GM12892 (cell line): ENCODE results near the gene MZT2B.
"Not testable (repeated sequence)": the region's sequence is repeated elsewhere in the genome, so short reads cannot be mapped to it uniquely, and the experiment has no call there.

Experiments
- POLR2A ChIP-seq: IDR thresholded peaks from 2 replicates; pipeline ENCODE4 v1.6.1; 2011; ENCODE audit warnings: low read depth, low read length, control low read depth
- POLR2AphosphoS5 ChIP-seq: IDR thresholded peaks from 2 replicates; pipeline ENCODE4 v1.6.1; 2011; ENCODE audit warnings: low read depth, low read length, control low read depth
- TAF1 ChIP-seq: IDR thresholded peaks from 2 replicates; pipeline ENCODE4 v1.6.1; 2011; ENCODE audit warnings: low read depth, mild to moderate bottlenecking, control low read depth, low read length, borderline replicate concordance

DNA sequence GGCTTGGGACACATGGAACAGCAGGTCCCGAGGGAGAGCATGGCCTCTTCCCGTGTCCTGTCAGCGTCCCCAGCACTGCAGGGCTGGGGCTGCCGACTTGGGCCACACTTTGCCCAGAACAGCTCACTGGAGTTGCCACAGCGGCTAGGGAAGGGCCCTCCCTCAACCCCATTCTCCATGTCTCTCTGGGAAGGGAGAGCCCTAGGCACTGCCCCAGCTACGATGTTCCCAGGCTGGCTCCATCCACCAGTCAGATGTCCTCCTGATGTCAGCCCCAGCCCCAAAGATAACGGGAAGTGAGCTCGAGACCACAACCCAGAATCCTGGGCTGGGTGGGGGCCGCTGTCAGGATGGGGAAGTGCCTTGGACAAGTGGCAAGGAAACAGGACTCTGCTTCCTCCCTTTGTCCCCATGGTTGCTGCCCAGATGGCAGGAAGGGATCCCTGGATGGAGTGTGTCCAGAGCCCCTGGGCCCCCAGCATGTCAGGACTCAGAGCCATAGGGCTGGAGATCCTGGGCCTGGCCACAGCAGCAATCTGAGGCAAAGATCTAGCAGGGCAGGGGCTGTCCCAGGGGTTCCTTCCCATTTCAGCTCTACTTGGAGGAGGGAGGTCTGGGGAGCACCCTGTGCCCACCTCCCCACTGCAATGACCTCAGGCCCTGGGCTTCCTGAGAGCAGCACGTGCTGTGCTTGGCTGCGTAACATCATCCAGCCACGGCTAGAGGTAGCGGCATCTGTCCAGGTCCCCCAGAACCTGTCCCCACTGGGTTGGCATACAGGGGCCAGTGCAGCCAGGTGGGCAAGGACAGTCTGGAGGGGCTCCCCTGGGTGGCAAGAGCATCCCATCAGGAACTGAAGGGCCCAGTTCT lies 39.4 kb upstream of the MZT2B start:
- TF ChIP-seq POLR2AphosphoS5, POLR2A, TAF1: not testable (repeated sequence)
